HepG2 (cell line): ENCODE data around the gene TNS1. TPM values are rescaled to one million over a fixed set of nuclear protein-coding genes. Genes with fewer than 3 reads are reported as not detected.

ENCODE experiments used
- BRCA1 ChIP-seq: sonication (generic); formaldehyde crosslinking; IDR thresholded peaks from 2 replicates; pipeline ENCODE4 v1.4.0; 2020; ENCODE audit warnings: missing genetic modification reagents
- ELF3 ChIP-seq: IDR thresholded peaks from 2 replicates; pipeline ENCODE4 v1.6.1; 2016; ENCODE audit warnings: missing genetic modification reagents, missing compliant biosample characterization
- FOXJ3 ChIP-seq: sonication (generic); formaldehyde crosslinking; IDR thresholded peaks from 2 replicates; pipeline ENCODE4 v1.4.0; 2020; ENCODE audit warnings: missing genetic modification reagents, mild to moderate bottlenecking, borderline replicate concordance
- GTF2F1 ChIP-seq: fragments of 150-350 bp; IDR thresholded peaks from 2 replicates; pipeline ENCODE4 v1.6.1; 2014; ENCODE audit warnings: low read length
- HNF1B ChIP-seq: sonication (generic); formaldehyde crosslinking; IDR thresholded peaks from 2 replicates; pipeline ENCODE4 v1.5.1; 2020; ENCODE audit warnings: mild to moderate bottlenecking, moderate library complexity, missing genetic modification reagents
- KDM5A ChIP-seq: fragments of 200-600 bp; sonication (generic); IDR thresholded peaks from 2 replicates; pipeline ENCODE4 v1.7.0; 2018; ENCODE audit warnings: antibody characterized with exemption, mild to moderate bottlenecking, low read length, borderline replicate concordance
- MIER3 ChIP-seq: IDR thresholded peaks from 2 replicates; pipeline ENCODE4 v1.6.1; 2016; ENCODE audit warnings: missing compliant biosample characterization, borderline replicate concordance
- MYPOP ChIP-seq: sonication (generic); formaldehyde crosslinking; IDR thresholded peaks from 2 replicates; pipeline ENCODE4 v1.8.1; 2023; ENCODE audit warnings: mild to moderate bottlenecking, moderate library complexity, missing genetic modification reagents
- SAFB2 ChIP-seq: sonication (generic); formaldehyde crosslinking; IDR thresholded peaks from 2 replicates; pipeline ENCODE4 v1.5.1; 2020; ENCODE audit warnings: missing genetic modification reagents, low read depth, mild to moderate bottlenecking, borderline replicate concordance
- SALL1 ChIP-seq: sonication (generic); formaldehyde crosslinking; IDR thresholded peaks from 2 replicates; pipeline ENCODE4 v1.8.0; 2022; ENCODE audit warnings: mild to moderate bottlenecking, missing genetic modification reagents
- SMC3 ChIP-seq: IDR thresholded peaks from 2 replicates; pipeline ENCODE4 v1.6.1; 2011; ENCODE audit warnings: low read length, improper control_type of control experiment
- SYNCRIP ChIP-seq: fragments of 200-400 bp; formaldehyde crosslinking; IDR thresholded peaks from 2 replicates; pipeline ENCODE4 v1.6.1; 2018; ENCODE audit warnings: mild to moderate bottlenecking, low read depth, low read length; ENCODE audit not compliant: insufficient read depth
- TBL1XR1 ChIP-seq: fragments of 150-350 bp; IDR thresholded peaks from 2 replicates; pipeline ENCODE4 v1.6.1; 2014; ENCODE audit warnings: borderline replicate concordance, low read length; ENCODE audit not compliant: partially characterized antibody
- XRCC5 ChIP-seq: fragments of 200-400 bp; formaldehyde crosslinking; optimal IDR thresholded peaks from 2 replicates; pipeline ENCODE3; 2017; ENCODE audit warnings: mild to moderate bottlenecking, low read length
- ZNF296 ChIP-seq: sonication (generic); formaldehyde crosslinking; conservative IDR thresholded peaks from 2 replicates; pipeline ENCODE4 v1.5.0; 2020; ENCODE audit warnings: mild to moderate bottlenecking, missing genetic modification reagents
- ZNF546 ChIP-seq: sonication (generic); formaldehyde crosslinking; conservative IDR thresholded peaks from 2 replicates; pipeline ENCODE4 v1.8.1; 2023; ENCODE audit warnings: mild to moderate bottlenecking, missing genetic modification reagents
- ZNF782 ChIP-seq: sonication (generic); formaldehyde crosslinking; IDR thresholded peaks from 2 replicates; pipeline ENCODE4 v1.4.0; 2020; ENCODE audit warnings: missing genetic modification reagents, mild to moderate bottlenecking, borderline replicate concordance
- ZSCAN21 ChIP-seq: sonication (generic); formaldehyde crosslinking; IDR thresholded peaks from 2 replicates; pipeline ENCODE4 v1.8.0; 2022; ENCODE audit warnings: mild to moderate bottlenecking, missing genetic modification reagents, moderate library complexity, borderline replicate concordance
- polyA plus RNA-seq, 8 experiments: library from polyadenylated mRNA; depleted of rRNA in 3 of 8; stranded (reverse) in 7 of 8; unstranded in 1 of 8; fragments of >200 nt; fragmentation: Illumina TruSeq in 4 of 8; extraction: Trizol in 4 of 8; gene quantifications; 2 replicates each; pipeline versions ENCODE4 v1.2.1 to v1.2.3, GENCODE V29; 2011 to 2016; ENCODE audit warnings: low read depth in 4 of 8, missing spikeins in 1 of 8, mixed read lengths in 1 of 8; ENCODE audit not compliant: insufficient read depth in 1 of 8
- total RNA-seq, 5 experiments: library from RNA; depleted of rRNA; stranded (reverse); fragments of >200 nt; fragmentation: Illumina TruSeq; extraction: Trizol; gene quantifications; 2 replicates each; pipeline ENCODE4 v1.2.3, GENCODE V29; 2016; ENCODE audit warnings: low read depth in 1 of 5
- TF ChIP-seq, protein P1 (sequence below): sonication (generic); formaldehyde crosslinking; conservative IDR thresholded peaks from 2 replicates; pipeline ENCODE4 v1.4.0; 2020; ENCODE audit warnings: missing genetic modification reagents
- TF ChIP-seq, protein P2 (sequence below): sonication (generic); formaldehyde crosslinking; IDR thresholded peaks from 2 replicates; pipeline ENCODE4 v1.4.0; 2020; ENCODE audit warnings: mild to moderate bottlenecking, missing genetic modification reagents, borderline replicate concordance

The TNS1 gene
- total and polyA plus RNA-seq, 2 of the 13 experiments (the other 11 are each of a cell fraction or from before 2014, with no cell fraction given), result 1.9 to 118 TPM

DNA sequence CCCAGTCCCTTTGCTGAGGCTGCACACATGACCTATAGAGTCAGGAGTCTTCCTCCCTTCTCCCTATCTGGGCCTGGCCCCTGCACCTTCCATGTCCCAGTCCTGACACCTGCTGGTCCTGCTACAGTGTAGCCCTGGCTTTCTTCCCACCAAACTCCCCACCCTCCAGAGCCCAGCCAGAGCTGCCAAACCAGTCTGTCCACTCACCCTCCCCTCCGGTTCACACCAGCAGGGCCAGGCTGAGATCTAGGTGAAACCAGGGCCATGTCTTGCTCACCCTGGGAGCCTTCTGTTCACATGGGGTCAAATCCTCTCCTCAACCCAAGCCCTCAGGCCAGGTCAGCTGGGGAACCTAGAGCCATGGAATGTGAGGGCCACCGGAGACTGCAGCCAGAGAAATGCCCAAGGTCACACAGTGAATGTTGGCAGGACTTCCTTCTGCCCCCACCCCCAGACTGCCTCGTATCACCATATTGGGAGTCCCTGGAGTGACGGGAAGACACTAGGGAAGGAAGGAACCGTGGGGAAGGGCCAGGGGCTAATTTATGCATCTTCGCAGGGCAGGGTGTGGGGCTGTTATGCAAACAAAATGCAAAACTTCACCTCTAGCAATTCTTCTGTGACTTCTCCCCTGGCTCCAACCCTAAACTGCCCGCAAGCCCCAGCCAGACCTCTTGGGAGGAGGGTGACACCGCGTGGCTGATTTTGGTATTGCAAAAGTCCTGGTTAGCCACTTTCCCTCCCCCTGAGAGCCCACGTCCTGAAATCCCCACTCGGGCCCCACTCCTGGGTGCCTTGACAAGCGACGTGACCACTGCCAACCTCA lies 14.6 kb downstream of the TNS1 start (continued):
- 0 out of 2 replicates have a peak, but pooled peaks have one; percentile 8 for TF ChIP-seq HNF1B
- TF ChIP-seq ZSCAN21 (CRISPR knock-in tag), result no peak
- TF ChIP-seq ZNF782 (CRISPR knock-in tag), result no peak
- TF ChIP-seq SALL1 (CRISPR knock-in tag), result peak; percentile 47
- 0 out of 2 replicates have a peak, but pooled peaks have one; percentile 20 for TF ChIP-seq ELF3
- TF ChIP-seq KDM5A, result no peak
- TF ChIP-seq SYNCRIP, result no peak
- no peak for TF ChIP-seq MYPOP (CRISPR knock-in tag)
- TF ChIP-seq, protein P1, sequence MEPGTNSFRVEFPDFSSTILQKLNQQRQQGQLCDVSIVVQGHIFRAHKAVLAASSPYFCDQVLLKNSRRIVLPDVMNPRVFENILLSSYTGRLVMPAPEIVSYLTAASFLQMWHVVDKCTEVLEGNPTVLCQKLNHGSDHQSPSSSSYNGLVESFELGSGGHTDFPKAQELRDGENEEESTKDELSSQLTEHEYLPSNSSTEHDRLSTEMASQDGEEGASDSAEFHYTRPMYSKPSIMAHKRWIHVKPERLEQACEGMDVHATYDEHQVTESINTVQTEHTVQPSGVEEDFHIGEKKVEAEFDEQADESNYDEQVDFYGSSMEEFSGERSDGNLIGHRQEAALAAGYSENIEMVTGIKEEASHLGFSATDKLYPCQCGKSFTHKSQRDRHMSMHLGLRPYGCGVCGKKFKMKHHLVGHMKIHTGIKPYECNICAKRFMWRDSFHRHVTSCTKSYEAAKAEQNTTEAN (CRISPR knock-in tag), result no peak
- TF ChIP-seq MIER3 (CRISPR knock-in tag), result peak; percentile 14; the same call in 1 of the 2 replicates
- no peak for TF ChIP-seq ZNF296 (CRISPR knock-in tag)
- 0 out of 2 replicates have a peak, but pooled peaks have one; percentile 14 for TF ChIP-seq SAFB2
- peak; percentile 22; the same call in 1 of the 2 replicates for TF ChIP-seq ZNF546 (CRISPR knock-in tag)
- no peak for TF ChIP-seq FOXJ3 (CRISPR knock-in tag)
- TF ChIP-seq SMC3, result peak; percentile 95
- TF ChIP-seq XRCC5, result peak; percentile 30
- TF ChIP-seq GTF2F1, result no peak
- 0 out of 2 replicates have a peak, but pooled peaks have one; percentile 27 for TF ChIP-seq BRCA1 (CRISPR knock-in tag)
- TF ChIP-seq, protein P2, sequence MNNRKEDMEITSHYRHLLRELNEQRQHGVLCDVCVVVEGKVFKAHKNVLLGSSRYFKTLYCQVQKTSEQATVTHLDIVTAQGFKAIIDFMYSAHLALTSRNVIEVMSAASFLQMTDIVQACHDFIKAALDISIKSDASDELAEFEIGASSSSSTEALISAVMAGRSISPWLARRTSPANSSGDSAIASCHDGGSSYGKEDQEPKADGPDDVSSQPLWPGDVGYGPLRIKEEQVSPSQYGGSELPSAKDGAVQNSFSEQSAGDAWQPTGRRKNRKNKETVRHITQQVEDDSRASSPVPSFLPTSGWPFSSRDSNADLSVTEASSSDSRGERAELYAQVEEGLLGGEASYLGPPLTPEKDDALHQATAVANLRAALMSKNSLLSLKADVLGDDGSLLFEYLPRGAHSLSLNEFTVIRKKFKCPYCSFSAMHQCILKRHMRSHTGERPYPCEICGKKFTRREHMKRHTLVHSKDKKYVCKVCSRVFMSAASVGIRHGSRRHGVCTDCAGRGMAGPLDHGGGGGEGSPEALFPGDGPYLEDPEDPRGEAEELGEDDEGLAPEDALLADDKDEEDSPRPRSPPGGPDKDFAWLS (CRISPR knock-in tag), result no peak
- peak; percentile 2 for TF ChIP-seq TBL1XR1
